ENCODE results near the gene LRRC18.

- TF ChIP-seq CTCF (IDR thresholded peaks at IDR 0.05) = no peak
- TF ChIP-seq POLR2A (IDR thresholded peaks at IDR 0.05) = no peak
Measured at GRCh38 chr10:48946332-48946731, 6.7 kb upstream of the LRRC18 start.
